MM.1S (cell line): ENCODE data around the gene RAET1L.

Experiments
- DNase-seq: peaks from one replicate; pipeline ENCODE4 v3.0.0-alpha.2; 2015
- H2AFZ ChIP-seq: fragments of 300-600 bp; sonication (generic); 2 replicates; pipeline ENCODE4 v1.6.0; 2016; ENCODE audit warnings: antibody characterized with exemption, low read length
- H3F3A ChIP-seq: fragments of 300-600 bp; sonication (generic); 2 replicates; pipeline ENCODE4 v1.6.1; 2016; ENCODE audit warnings: mild to moderate bottlenecking, antibody characterized with exemption, low read length, moderate library complexity, mixed read lengths; ENCODE audit not compliant: insufficient read depth
- H3K27ac ChIP-seq: fragments of 300-600 bp; sonication (generic); 2 replicates; pipeline ENCODE4 v1.5.1; 2016; ENCODE audit warnings: mild to moderate bottlenecking, low read length
- H3K27me3 ChIP-seq: fragments of 300-600 bp; sonication (generic); replicated peaks from 2 replicates; pipeline ENCODE4 v1.6.0; 2016; ENCODE audit warnings: low read length; ENCODE audit not compliant: insufficient read depth
- H3K36me3 ChIP-seq: fragments of 300-600 bp; sonication (generic); replicated peaks from 2 replicates; pipeline ENCODE4 v1.6.1; 2016; ENCODE audit warnings: mild to moderate bottlenecking, low read length, mixed read lengths; ENCODE audit not compliant: insufficient read depth
- H3K4me1 ChIP-seq: fragments of 300-600 bp; sonication (generic); 2 replicates; pipeline ENCODE4 v1.6.1; 2016; ENCODE audit warnings: low read length, mixed read lengths
- H3K4me2 ChIP-seq: fragments of 300-600 bp; sonication (generic); 2 replicates; pipeline ENCODE4 v1.6.0; 2016; ENCODE audit warnings: low read depth, low read length
- H3K4me3 ChIP-seq: fragments of 300-600 bp; sonication (generic); 2 replicates; pipeline ENCODE4 v1.5.1; 2016; ENCODE audit warnings: low read length, mixed read lengths
- H3K79me2 ChIP-seq: fragments of 300-600 bp; sonication (generic); 2 replicates; pipeline ENCODE4 v1.6.1; 2016; ENCODE audit warnings: mixed run types, low read length, mixed read lengths
- H3K9ac ChIP-seq: fragments of 300-600 bp; sonication (generic); 2 replicates; pipeline ENCODE4 v1.6.1; 2016; ENCODE audit warnings: low read length, mixed read lengths
- H3K9me2 ChIP-seq: fragments of 300-600 bp; sonication (generic); replicated peaks from 2 replicates; pipeline ENCODE4 v1.6.1; 2016; ENCODE audit warnings: mild to moderate bottlenecking, low read length, mixed read lengths; ENCODE audit not compliant: insufficient read depth
- H3K9me3 ChIP-seq: fragments of 300-600 bp; sonication (generic); replicated peaks from 2 replicates; pipeline ENCODE4 v1.6.1; 2016; ENCODE audit warnings: mild to moderate bottlenecking, low read length, mixed read lengths; ENCODE audit not compliant: insufficient read depth
- H4K20me1 ChIP-seq: fragments of 300-600 bp; sonication (generic); 2 replicates; pipeline ENCODE4 v1.6.1; 2016; ENCODE audit warnings: mild to moderate bottlenecking, low read length, moderate library complexity, mixed read lengths; ENCODE audit not compliant: insufficient read depth
- EZH2 ChIP-seq: fragments of 300-600 bp; sonication (generic); optimal IDR thresholded peaks from 2 replicates; pipeline ENCODE3; 2017; ENCODE audit warnings: low read depth, mild to moderate bottlenecking, antibody characterized with exemption, low read length, mixed read lengths
- EZH2phosphoT487 ChIP-seq: fragments of 300-600 bp; sonication (generic); IDR thresholded peaks from 2 replicates; pipeline ENCODE4 v1.6.1; 2018; ENCODE audit warnings: antibody characterized with exemption, low read length
- TF ChIP-seq, protein P1 (sequence below): fragments of 300-600 bp; sonication (generic); IDR thresholded peaks from 2 replicates; pipeline ENCODE4 v1.5.1; 2016; ENCODE audit warnings: antibody characterized with exemption, low read length, mixed read lengths

RAET1L gene

DNA sequence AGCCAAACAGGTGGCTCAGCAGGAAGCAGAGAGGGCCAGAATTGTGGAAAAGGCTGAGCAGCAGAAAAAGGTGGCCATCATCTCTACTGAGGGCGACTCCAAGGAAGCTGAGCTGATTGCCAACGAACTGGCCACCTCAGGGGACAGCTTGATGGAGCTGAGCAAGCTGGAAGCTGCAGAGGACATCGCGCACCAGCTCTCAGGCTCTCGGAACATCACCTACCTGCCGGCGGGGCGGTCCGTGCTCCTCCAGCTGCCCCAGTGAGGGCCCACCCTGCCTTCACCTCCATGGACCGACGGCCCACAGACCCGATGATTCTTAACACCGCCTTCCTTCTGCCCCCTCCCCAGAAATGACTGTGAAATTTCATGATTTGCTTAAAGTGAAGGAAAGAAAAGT, 17.8 kb upstream of the RAET1L start:
- TF ChIP-seq, protein P1, sequence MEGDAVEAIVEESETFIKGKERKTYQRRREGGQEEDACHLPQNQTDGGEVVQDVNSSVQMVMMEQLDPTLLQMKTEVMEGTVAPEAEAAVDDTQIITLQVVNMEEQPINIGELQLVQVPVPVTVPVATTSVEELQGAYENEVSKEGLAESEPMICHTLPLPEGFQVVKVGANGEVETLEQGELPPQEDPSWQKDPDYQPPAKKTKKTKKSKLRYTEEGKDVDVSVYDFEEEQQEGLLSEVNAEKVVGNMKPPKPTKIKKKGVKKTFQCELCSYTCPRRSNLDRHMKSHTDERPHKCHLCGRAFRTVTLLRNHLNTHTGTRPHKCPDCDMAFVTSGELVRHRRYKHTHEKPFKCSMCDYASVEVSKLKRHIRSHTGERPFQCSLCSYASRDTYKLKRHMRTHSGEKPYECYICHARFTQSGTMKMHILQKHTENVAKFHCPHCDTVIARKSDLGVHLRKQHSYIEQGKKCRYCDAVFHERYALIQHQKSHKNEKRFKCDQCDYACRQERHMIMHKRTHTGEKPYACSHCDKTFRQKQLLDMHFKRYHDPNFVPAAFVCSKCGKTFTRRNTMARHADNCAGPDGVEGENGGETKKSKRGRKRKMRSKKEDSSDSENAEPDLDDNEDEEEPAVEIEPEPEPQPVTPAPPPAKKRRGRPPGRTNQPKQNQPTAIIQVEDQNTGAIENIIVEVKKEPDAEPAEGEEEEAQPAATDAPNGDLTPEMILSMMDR, result no peak
- TF ChIP-seq EZH2 (no peak), EZH2phosphoT487 (no peak)
- H3K79me2 ChIP-seq, result no peaks in the 10 kb centered on the region
- H3K9ac ChIP-seq, result no peak overlapping the region
- H3K27me3 ChIP-seq, result no peaks in the 10 kb centered on the region
- H3K27ac ChIP-seq, result no peak overlapping the region
- no peaks in the 10 kb centered on the region for H3K36me3 ChIP-seq
- no peak overlapping the region for H2AFZ ChIP-seq
- no peak overlapping the region for H3K4me3 ChIP-seq
- no peak overlapping the region for H3K4me2 ChIP-seq
- no peaks in the 10 kb centered on the region for H3K9me2 ChIP-seq
- H3K9me3 ChIP-seq, result no peaks in the 10 kb centered on the region
- H3K4me1 ChIP-seq, result no peaks in the 10 kb centered on the region
- no peaks in the 10 kb centered on the region for H4K20me1 ChIP-seq
- no peaks in the 10 kb centered on the region for H3F3A ChIP-seq
- DNase-seq, result no peak

DNA sequence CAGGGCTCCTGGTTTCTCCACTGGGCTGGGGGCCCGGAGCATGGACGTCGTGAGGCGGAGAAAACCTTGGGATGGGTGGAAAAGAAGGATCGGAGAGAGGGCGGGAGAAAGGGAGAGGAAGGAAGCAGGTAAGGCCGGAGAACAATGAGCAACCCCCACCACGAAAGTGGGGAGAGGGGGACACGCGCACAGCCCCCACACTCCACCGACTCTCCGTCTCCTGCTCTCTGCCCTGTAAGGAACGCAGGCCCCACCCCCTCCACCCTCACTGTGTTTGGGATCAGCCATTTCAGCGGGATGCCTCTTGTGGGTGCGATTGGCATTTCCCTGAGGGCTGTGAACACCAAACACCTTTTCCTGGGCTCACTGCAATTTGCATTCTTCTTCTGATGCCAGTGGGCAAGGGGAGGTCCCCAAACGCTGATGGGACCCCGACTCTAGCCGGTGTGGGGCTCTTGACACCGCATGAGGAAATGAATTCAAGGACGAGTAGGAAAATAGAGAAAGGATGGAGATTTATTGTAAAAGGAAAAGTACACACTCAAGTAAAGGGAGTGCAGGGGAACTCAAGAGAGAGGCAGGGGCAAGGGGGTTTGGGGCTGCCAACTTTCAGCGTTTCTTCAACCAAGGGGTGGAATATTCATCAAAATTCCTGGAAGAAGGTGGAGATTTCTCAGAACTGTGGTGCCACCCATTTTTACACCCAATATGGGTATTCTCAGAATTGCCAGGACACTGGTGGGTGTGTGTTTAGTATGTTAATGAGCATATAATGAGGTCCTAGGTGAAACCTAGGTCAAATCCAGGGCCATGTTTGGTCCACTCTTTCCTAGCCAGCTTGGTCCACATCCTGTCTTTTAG, 13.1 kb upstream of the RAET1L start:
- DNase-seq, result no peak
- Histone ChIP-seq H3K4me2 (no peak overlapping the region), H3K27me3 (0 out of 2 replicates have a peak, but pooled peaks cover 4% of the 10 kb centered on the region)

DNA sequence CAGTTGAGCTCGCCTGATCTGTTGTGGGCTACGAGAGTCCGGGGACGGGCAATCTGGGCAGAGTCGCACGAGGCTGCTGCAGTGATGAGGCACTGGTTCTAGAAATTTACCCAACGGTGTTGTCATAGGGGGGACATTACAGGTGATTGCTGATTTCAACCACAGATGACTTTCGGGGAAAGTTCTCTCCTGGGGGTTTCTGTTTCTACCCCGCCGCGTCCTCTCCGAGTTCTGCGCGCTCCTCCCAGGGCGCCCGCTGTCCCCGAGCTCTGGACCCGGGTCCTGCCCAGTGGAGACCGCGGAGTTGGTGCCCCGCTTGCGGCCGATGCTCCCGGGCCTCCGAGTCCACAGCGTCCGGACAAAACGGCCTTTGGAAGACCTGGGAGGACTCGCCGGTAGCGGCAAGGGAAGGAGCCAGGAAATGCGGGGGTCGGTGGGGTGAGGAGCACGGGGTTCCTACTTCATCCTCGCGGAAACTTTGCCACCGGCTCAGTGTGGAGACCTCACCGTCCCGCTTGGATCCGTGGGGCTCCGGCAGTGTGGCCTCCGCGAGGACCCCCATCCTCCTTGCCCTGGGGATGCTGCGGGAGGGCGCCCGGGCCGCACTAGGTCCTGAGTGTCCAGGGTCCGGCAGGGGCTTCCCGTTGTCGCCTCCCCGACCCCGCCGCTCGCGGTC, 12.3 kb upstream of the RAET1L start:
- Histone ChIP-seq H3K27ac (no peak overlapping the region), H3K9me2 (no peaks in the 10 kb centered on the region), H3K36me3 (no peaks in the 10 kb centered on the region), H3K9me3 (no peaks in the 10 kb centered on the region), H3K4me1 (no peaks in the 10 kb centered on the region), H3F3A (no peaks in the 10 kb centered on the region), H3K27me3 (0 out of 2 replicates have a peak, but pooled peaks cover 4% of the 10 kb centered on the region), H3K9ac (no peak overlapping the region), H3K4me2 (no peak overlapping the region), H4K20me1 (no peaks in the 10 kb centered on the region), H3K79me2 (no peaks in the 10 kb centered on the region), H2AFZ (no peak overlapping the region), H3K4me3 (no peak overlapping the region)
- TF ChIP-seq, protein P1, result no peak
- TF ChIP-seq EZH2, result no peak
- TF ChIP-seq EZH2phosphoT487, result no peak
- DNase-seq, result no peak

More for the DNA sequence above, 13.1 kb upstream of the RAET1L start:
- H3K9me2 ChIP-seq, result no peaks in the 10 kb centered on the region
- no peaks in the 10 kb centered on the region for H3F3A ChIP-seq
- H3K27ac ChIP-seq, result no peak overlapping the region
- H3K4me3 ChIP-seq, result no peak overlapping the region
- TF ChIP-seq, protein P1, result no peak
- no peak for TF ChIP-seq EZH2phosphoT487
- no peaks in the 10 kb centered on the region for H3K79me2 ChIP-seq
- H4K20me1 ChIP-seq, result no peaks in the 10 kb centered on the region
- H3K9ac ChIP-seq, result no peak overlapping the region
- no peaks in the 10 kb centered on the region for H3K9me3 ChIP-seq
- H3K4me1 ChIP-seq, result no peaks in the 10 kb centered on the region
- no peak overlapping the region for H2AFZ ChIP-seq
- no peaks in the 10 kb centered on the region for H3K36me3 ChIP-seq
